HepG2 (cell line): ENCODE data around the gene CCDC93. TPM values are rescaled to one million over a fixed set of nuclear protein-coding genes. Genes with fewer than 3 reads are reported as not detected.

Experiments
- KDM5A ChIP-seq: fragments of 200-600 bp; sonication (generic); IDR thresholded peaks from 2 replicates; pipeline ENCODE4 v1.7.0; 2018; ENCODE audit warnings: antibody characterized with exemption, mild to moderate bottlenecking, low read length, borderline replicate concordance
- KLF12 ChIP-seq: sonication (generic); formaldehyde crosslinking; IDR thresholded peaks from 2 replicates; pipeline ENCODE4 v1.4.0; 2020; ENCODE audit warnings: missing genetic modification reagents, borderline replicate concordance
- MTA1 ChIP-seq: sonication (generic); formaldehyde crosslinking; IDR thresholded peaks from 2 replicates; pipeline ENCODE4 v1.4.0; 2020; ENCODE audit warnings: missing genetic modification reagents, mild to moderate bottlenecking, borderline replicate concordance
- MXD4 ChIP-seq: IDR thresholded peaks from 2 replicates; pipeline ENCODE4 v1.6.1; 2016; ENCODE audit warnings: mild to moderate bottlenecking, missing biosample characterization, missing genetic modification reagents
- NR1H2 ChIP-seq: sonication (generic); formaldehyde crosslinking; IDR thresholded peaks from 2 replicates; pipeline ENCODE4 v1.8.1; 2022; ENCODE audit warnings: low read depth, missing genetic modification reagents, borderline replicate concordance
- RCOR2 ChIP-seq: IDR thresholded peaks from 2 replicates; pipeline ENCODE4 v1.6.1; 2016; ENCODE audit warnings: missing biosample characterization, missing genetic modification reagents
- WIZ ChIP-seq: sonication (generic); formaldehyde crosslinking; IDR thresholded peaks from 2 replicates; pipeline ENCODE4 v1.5.1; 2020; ENCODE audit warnings: mild to moderate bottlenecking, missing genetic modification reagents
- ZKSCAN5 ChIP-seq: sonication (generic); formaldehyde crosslinking; IDR thresholded peaks from 2 replicates; pipeline ENCODE4 v1.5.1; 2020; ENCODE audit warnings: mild to moderate bottlenecking, missing genetic modification reagents
- ZNF724P ChIP-seq: sonication (generic); formaldehyde crosslinking; IDR thresholded peaks from 2 replicates; pipeline ENCODE4 v1.8.0; 2022; ENCODE audit warnings: missing genetic modification reagents, borderline replicate concordance
- ZNF782 ChIP-seq: sonication (generic); formaldehyde crosslinking; IDR thresholded peaks from 2 replicates; pipeline ENCODE4 v1.4.0; 2020; ENCODE audit warnings: missing genetic modification reagents, mild to moderate bottlenecking, borderline replicate concordance
- ZNF883 ChIP-seq: sonication (generic); formaldehyde crosslinking; IDR thresholded peaks from 2 replicates; pipeline ENCODE4 v1.5.1; 2020; ENCODE audit warnings: mild to moderate bottlenecking, missing genetic modification reagents; ENCODE audit errors: not compliant biosample characterization
- ZSCAN21 ChIP-seq: sonication (generic); formaldehyde crosslinking; IDR thresholded peaks from 2 replicates; pipeline ENCODE4 v1.8.0; 2022; ENCODE audit warnings: mild to moderate bottlenecking, missing genetic modification reagents, moderate library complexity, borderline replicate concordance
- polyA plus RNA-seq, 8 experiments: library from polyadenylated mRNA; depleted of rRNA in 3 of 8; stranded (reverse) in 7 of 8; unstranded in 1 of 8; fragments of >200 nt; fragmentation: Illumina TruSeq in 4 of 8; extraction: Trizol in 4 of 8; gene quantifications; 2 replicates each; pipeline versions ENCODE4 v1.2.1 to v1.2.3, GENCODE V29; 2011 to 2016; ENCODE audit warnings: low read depth in 4 of 8, missing spikeins in 1 of 8, mixed read lengths in 1 of 8; ENCODE audit not compliant: insufficient read depth in 1 of 8
- total RNA-seq, 5 experiments: library from RNA; depleted of rRNA; stranded (reverse); fragments of >200 nt; fragmentation: Illumina TruSeq; extraction: Trizol; gene quantifications; 2 replicates each; pipeline ENCODE4 v1.2.3, GENCODE V29; 2016; ENCODE audit warnings: low read depth in 1 of 5
- TF ChIP-seq, protein P1 (sequence below): sonication (generic); formaldehyde crosslinking; IDR thresholded peaks from 2 replicates; pipeline ENCODE4 v1.5.0; 2020; ENCODE audit warnings: mild to moderate bottlenecking, missing genetic modification reagents, borderline replicate concordance
- TF ChIP-seq, protein P2 (sequence below): sonication (generic); formaldehyde crosslinking; conservative IDR thresholded peaks from 2 replicates; pipeline ENCODE4 v1.4.0; 2020; ENCODE audit warnings: missing genetic modification reagents
- TF ChIP-seq, protein P3 (sequence below): IDR thresholded peaks from 2 replicates; pipeline ENCODE4 v1.6.1; 2016; ENCODE audit warnings: low read depth
- TF ChIP-seq, protein P4 (sequence below): sonication (generic); formaldehyde crosslinking; IDR thresholded peaks from 2 replicates; pipeline ENCODE4 v1.8.1; 2023; ENCODE audit warnings: mild to moderate bottlenecking, missing genetic modification reagents
- TF ChIP-seq, protein P5 (sequence below): sonication (generic); formaldehyde crosslinking; IDR thresholded peaks from 2 replicates; pipeline ENCODE4 v1.5.1; 2020; ENCODE audit warnings: missing genetic modification reagents, mild to moderate bottlenecking, borderline replicate concordance
- TF ChIP-seq, protein P6 (sequence below): sonication (generic); formaldehyde crosslinking; IDR thresholded peaks from 2 replicates; pipeline ENCODE4 v1.8.1; 2023; ENCODE audit warnings: mild to moderate bottlenecking, moderate library complexity, missing genetic modification reagents

CCDC93 gene
- total and polyA plus RNA-seq, 2 of the 13 experiments (the other 11 are each of a cell fraction or from before 2014, with no cell fraction given), result 37.2 to 53.2 TPM

DNA sequence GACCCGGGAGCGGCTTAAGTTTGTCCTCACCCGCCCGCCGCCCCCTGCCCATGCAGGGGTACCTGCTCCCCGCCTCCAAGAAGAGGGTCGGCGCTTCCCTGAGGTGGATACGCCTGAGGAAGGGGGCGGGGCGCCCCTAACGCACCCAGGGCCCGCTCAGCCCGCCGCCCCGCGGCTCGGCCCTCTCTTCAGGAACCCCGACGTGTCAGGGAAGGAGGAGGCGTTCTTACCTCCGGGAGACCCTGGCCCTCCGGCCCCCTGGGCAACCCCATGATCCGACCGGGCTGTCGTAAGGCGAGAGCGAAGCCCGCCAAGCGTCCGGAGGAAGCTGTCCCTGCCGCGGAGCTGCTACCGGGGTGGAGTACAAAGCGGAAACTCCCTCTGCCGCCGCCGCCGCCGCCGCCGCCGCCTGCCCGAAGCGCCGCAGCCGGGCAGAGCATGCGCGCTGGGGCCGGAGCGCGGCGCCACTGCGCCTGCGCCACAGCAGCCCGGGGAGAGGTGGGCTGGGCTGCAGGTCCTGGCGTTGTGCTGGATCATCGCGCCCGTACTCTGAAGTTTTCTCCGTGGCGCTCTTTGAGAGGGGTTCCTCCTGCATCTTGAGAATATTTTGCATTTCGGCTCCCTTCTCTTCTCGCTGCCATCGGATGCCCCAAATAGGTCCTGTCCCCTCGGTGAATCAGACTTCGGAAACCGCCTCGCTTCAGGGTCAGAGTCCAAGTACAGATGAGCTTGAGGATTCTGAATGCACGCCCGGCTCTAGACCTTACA lies at the start of gene CCDC93 (continued):
- TF ChIP-seq ZSCAN21 (CRISPR knock-in tag) (peak; percentile 31; the same call in 1 of the 2 replicates), KLF12 (CRISPR knock-in tag) (peak; percentile 72; the same call in 1 of the 2 replicates), MXD4 (CRISPR knock-in tag) (0 out of 2 replicates have a peak, but pooled peaks have one; percentile 14), KDM5A (peak; percentile 23; the same call in 1 of the 2 replicates), ZNF724P (CRISPR knock-in tag) (peak; percentile 15; the same call in 1 of the 2 replicates), ZKSCAN5 (no peak), ZNF883 (CRISPR knock-in tag) (peak; percentile 80), WIZ (CRISPR knock-in tag) (no peak), MTA1 (CRISPR knock-in tag) (no peak), NR1H2 (CRISPR knock-in tag) (peak; percentile 32; the same call in 1 of the 2 replicates), ZNF782 (CRISPR knock-in tag) (peak; percentile 73; the same call in 1 of the 2 replicates), RCOR2 (CRISPR knock-in tag) (peak; percentile 43; the same call in 1 of the 2 replicates)
- TF ChIP-seq, protein P1, sequence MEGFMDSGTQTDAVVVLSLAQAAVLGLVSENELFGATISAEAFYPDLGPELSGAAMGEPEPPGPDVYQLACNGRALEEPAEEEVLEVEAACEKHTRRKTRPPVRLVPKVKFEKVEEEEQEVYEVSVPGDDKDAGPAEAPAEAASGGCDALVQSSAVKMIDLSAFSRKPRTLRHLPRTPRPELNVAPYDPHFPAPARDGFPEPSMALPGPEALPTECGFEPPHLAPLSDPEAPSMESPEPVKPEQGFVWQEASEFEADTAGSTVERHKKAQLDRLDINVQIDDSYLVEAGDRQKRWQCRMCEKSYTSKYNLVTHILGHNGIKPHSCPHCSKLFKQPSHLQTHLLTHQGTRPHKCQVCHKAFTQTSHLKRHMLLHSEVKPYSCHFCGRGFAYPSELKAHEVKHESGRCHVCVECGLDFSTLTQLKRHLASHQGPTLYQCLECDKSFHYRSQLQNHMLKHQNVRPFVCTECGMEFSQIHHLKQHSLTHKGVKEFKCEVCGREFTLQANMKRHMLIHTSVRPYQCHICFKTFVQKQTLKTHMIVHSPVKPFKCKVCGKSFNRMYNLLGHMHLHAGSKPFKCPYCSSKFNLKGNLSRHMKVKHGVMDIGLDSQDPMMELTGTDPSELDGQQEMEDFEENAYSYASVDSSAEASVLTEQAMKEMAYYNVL (CRISPR knock-in tag), result peak; percentile 20; the same call in 1 of the 2 replicates
- TF ChIP-seq, protein P2, sequence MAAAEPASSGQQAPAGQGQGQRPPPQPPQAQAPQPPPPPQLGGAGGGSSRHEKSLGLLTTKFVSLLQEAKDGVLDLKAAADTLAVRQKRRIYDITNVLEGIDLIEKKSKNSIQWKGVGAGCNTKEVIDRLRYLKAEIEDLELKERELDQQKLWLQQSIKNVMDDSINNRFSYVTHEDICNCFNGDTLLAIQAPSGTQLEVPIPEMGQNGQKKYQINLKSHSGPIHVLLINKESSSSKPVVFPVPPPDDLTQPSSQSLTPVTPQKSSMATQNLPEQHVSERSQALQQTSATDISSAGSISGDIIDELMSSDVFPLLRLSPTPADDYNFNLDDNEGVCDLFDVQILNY (CRISPR knock-in tag), result 0 out of 2 replicates have a peak, but pooled peaks have one; percentile 28
- TF ChIP-seq, protein P3, sequence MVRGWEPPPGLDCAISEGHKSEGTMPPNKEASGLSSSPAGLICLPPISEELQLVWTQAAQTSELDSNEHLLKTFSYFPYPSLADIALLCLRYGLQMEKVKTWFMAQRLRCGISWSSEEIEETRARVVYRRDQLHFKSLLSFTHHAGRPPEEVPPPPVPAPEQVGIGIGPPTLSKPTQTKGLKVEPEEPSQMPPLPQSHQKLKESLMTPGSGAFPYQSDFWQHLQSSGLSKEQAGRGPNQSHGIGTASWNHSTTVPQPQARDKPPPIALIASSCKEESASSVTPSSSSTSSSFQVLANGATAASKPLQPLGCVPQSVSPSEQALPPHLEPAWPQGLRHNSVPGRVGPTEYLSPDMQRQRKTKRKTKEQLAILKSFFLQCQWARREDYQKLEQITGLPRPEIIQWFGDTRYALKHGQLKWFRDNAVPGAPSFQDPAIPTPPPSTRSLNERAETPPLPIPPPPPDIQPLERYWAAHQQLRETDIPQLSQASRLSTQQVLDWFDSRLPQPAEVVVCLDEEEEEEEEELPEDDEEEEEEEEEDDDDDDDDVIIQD (CRISPR knock-in tag), result no peak
- TF ChIP-seq, protein P4, sequence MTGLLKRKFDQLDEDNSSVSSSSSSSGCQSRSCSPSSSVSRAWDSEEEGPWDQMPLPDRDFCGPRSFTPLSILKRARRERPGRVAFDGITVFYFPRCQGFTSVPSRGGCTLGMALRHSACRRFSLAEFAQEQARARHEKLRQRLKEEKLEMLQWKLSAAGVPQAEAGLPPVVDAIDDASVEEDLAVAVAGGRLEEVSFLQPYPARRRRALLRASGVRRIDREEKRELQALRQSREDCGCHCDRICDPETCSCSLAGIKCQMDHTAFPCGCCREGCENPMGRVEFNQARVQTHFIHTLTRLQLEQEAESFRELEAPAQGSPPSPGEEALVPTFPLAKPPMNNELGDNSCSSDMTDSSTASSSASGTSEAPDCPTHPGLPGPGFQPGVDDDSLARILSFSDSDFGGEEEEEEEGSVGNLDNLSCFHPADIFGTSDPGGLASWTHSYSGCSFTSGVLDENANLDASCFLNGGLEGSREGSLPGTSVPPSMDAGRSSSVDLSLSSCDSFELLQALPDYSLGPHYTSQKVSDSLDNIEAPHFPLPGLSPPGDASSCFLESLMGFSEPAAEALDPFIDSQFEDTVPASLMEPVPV, result 0 out of 2 replicates have a peak, but pooled peaks have one; percentile 60
- TF ChIP-seq, protein P5, sequence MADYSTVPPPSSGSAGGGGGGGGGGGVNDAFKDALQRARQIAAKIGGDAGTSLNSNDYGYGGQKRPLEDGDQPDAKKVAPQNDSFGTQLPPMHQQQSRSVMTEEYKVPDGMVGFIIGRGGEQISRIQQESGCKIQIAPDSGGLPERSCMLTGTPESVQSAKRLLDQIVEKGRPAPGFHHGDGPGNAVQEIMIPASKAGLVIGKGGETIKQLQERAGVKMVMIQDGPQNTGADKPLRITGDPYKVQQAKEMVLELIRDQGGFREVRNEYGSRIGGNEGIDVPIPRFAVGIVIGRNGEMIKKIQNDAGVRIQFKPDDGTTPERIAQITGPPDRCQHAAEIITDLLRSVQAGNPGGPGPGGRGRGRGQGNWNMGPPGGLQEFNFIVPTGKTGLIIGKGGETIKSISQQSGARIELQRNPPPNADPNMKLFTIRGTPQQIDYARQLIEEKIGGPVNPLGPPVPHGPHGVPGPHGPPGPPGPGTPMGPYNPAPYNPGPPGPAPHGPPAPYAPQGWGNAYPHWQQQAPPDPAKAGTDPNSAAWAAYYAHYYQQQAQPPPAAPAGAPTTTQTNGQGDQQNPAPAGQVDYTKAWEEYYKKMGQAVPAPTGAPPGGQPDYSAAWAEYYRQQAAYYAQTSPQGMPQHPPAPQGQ (CRISPR knock-in tag), result no peak
- TF ChIP-seq, protein P6, sequence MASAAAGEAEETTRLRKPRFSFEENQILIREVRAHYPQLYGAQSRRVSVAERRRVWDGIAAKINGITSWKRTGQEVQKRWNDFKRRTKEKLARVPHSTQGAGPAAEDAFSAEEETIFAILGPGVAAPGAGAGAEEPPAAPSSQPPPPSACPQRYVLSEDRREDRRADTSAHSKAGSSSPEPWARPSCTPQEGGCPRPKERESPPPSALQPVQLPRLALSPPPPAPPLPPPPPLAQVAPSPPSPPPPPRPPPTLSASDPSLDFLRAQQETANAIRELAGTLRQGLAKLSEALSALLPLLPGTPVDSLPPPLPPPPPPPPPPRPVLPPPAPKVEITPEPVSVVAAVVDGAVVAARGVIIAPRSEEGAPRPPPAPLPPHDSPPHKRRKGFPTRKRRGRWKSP (CRISPR knock-in tag), result 0 out of 2 replicates have a peak, but pooled peaks have one; percentile 71
